ENCODE measurements around the gene ABCG1. TPM values are rescaled to one million over a fixed set of nuclear protein-coding genes. Genes with fewer than 3 reads are reported as not detected.
"Not testable (repeated sequence)": the region's sequence is repeated elsewhere in the genome, so short reads cannot be mapped to it uniquely, and the experiment has no call there.

Gene ABCG1
- total and polyA plus RNA-seq, 7 donors, result 6.0 to 19.3 (median 11.6) TPM

DNA sequence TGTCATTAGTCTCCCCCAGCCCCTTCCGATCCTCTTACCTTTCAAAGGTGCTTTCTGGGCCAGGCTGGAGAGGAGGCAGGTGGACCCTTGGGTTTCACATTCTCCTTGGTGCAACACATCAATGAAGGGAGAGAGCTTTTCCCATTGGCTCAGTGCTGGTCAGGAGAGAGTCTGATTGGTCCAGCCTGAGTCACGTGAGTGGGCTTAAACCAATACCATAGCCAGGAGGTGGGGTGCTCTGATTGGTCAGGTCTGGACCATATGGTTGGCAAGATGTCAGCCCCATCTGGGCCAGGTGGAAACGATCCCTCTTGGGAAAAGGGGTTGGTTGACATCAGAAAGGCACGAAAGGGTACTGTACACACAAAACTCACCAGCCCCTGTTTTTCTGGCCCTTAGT lies 44.8 kb upstream of the ABCG1 start:
- TF ChIP-seq EP300 (IDR thresholded peaks at IDR 0.05), result no peak
- no peak for TF ChIP-seq POLR2AphosphoS5 (IDR thresholded peaks at IDR 0.05)
- TF ChIP-seq, protein P1, sequence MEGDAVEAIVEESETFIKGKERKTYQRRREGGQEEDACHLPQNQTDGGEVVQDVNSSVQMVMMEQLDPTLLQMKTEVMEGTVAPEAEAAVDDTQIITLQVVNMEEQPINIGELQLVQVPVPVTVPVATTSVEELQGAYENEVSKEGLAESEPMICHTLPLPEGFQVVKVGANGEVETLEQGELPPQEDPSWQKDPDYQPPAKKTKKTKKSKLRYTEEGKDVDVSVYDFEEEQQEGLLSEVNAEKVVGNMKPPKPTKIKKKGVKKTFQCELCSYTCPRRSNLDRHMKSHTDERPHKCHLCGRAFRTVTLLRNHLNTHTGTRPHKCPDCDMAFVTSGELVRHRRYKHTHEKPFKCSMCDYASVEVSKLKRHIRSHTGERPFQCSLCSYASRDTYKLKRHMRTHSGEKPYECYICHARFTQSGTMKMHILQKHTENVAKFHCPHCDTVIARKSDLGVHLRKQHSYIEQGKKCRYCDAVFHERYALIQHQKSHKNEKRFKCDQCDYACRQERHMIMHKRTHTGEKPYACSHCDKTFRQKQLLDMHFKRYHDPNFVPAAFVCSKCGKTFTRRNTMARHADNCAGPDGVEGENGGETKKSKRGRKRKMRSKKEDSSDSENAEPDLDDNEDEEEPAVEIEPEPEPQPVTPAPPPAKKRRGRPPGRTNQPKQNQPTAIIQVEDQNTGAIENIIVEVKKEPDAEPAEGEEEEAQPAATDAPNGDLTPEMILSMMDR (IDR thresholded peaks at IDR 0.05), result no peak
- Histone ChIP-seq H3K27me3 (no peaks in the 10 kb centered on the region), H3K9me3 (no peaks in the 10 kb centered on the region), H3K4me1 (peaks cover 0 to 14% (median 8%) of the 10 kb centered on the region in 4 donors), H3K4me3 (no peak overlapping the region), H3K27ac (no peak overlapping the region), H3K36me3 (no peaks in the 10 kb centered on the region)
- WGBS, 2 donors, result 92 to 93% methylated on average over 4 of the region's 4 CpGs
- DNase-seq, result no peak
- intact Hi-C loops (cut with DNase I), result no loop called here

DNA sequence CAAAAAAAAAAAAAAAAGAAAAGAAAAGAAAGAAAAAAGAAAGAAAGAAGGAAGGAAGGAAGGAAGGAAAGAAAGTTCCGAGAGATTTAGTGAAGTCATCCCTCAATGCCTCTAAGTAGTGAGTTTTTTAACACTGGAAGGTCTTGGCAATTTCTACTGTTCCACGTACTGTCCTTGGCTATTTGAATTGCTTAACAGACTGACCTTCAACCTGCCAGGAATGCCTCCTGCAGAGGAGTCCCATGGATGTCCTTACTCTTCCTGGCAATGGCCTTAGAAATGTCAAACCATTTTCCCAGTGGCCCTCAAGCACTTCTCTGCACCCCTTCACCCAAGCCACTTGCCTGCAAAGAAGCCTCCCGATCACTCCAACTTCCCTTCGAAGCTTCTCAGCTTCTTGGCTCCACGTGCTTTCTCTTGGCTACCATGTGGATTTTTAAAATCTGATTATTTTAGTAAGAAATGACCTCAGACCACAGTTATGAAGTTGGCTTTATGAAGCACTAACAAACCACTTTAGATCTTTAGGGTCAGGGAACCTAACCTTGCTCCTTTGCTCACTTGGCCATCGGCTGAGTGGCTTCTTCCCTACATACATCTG lies 43.7 kb upstream of the ABCG1 start:
- Histone ChIP-seq H3K36me3 (no peaks in the 10 kb centered on the region), H3K4me1 (peaks cover 0 to 14% (median 8%) of the 10 kb centered on the region in 4 donors), H3K4me3 (no peak overlapping the region), H3K27me3 (no peaks in the 10 kb centered on the region), H3K9me3 (no peaks in the 10 kb centered on the region), H3K27ac (no peak overlapping the region)
- DNase-seq, result no peak
- WGBS, 2 donors, result 86 to 91% methylated on average over 6 of the region's 6 CpGs
- TF ChIP-seq POLR2A (IDR thresholded peaks at IDR 0.05) (no peak), POLR2AphosphoS5 (IDR thresholded peaks at IDR 0.05) (no peak), EP300 (IDR thresholded peaks at IDR 0.05) (no peak)
- TF ChIP-seq, protein P1 (IDR thresholded peaks at IDR 0.05), result no peak
- intact Hi-C loops (cut with DNase I), result no loop called here

DNA sequence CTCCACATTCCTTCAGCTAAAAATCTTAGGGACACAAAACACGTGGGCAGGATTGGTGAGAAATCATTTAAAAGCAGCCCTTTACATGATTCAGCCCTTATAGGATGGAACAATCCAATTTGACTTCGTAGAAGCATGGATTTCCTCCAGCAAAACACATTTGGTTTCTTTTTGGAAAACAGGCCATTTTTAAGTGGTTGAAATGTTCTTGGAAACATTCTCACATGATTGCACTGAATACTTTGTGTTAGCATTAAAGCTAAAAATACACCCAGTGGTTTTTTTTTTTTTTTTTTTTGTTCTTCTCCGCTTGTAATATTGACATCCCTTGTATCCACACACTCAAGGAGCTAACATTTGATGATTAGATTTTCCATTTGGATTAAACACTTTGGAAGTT lies 42.1 kb upstream of the ABCG1 start:
- H3K27ac ChIP-seq, result peak overlapping the region in 2 of 4 donors; percentile 52 to 54
- H3K36me3 ChIP-seq, result no peaks in the 10 kb centered on the region
- no peak for TF ChIP-seq EP300 (IDR thresholded peaks at IDR 0.05)
- no peak for TF ChIP-seq POLR2A (IDR thresholded peaks at IDR 0.05)
- TF ChIP-seq, protein P1 (IDR thresholded peaks at IDR 0.05), result no peak
- peak in 2 of 4 donors; percentile 23 to 47 for TF ChIP-seq POLR2AphosphoS5 (IDR thresholded peaks at IDR 0.05)
- 70 to 83% methylated on average over 3 of the region's 3 CpGs for WGBS, 2 donors
- no peaks in the 10 kb centered on the region for H3K9me3 ChIP-seq
- no peaks in the 10 kb centered on the region for H3K27me3 ChIP-seq
- H3K4me3 ChIP-seq, result no peak overlapping the region
- peaks cover 0 to 14% (median 8%) of the 10 kb centered on the region in 4 donors for H3K4me1 ChIP-seq
- intact Hi-C loops (cut with DNase I), result no loop called here
- no peak for DNase-seq

DNA sequence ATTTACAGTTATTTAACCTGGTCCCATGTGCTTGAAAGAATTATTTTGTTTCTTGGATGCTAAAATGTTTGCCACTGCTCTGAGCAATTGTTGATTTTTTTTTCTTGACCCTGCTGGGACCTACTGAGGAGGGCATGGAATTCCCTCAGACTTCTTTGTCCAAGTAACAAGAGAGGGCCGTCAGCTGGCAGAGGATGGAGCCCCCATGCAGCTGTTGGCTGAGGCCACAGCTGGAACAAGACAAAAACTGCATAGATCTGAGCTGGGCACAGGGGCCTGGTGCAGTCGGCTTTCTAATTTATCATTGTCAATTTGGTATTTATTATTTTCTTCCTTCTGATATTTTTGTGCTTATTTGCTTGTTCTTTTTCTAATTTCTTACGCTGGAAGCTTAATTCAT lies 39.6 kb upstream of the ABCG1 start:
- Histone ChIP-seq H3K27ac (no peak overlapping the region), H3K9me3 (no peaks in the 10 kb centered on the region), H3K4me3 (no peak overlapping the region), H3K4me1 (peaks cover 0 to 23% (median 8%) of the 10 kb centered on the region in 4 donors), H3K36me3 (no peaks in the 10 kb centered on the region), H3K27me3 (no peaks in the 10 kb centered on the region)
- 87 to 89% methylated on average over 3 of the region's 3 CpGs for WGBS, 2 donors
- TF ChIP-seq POLR2AphosphoS5 (IDR thresholded peaks at IDR 0.05) (no peak), POLR2A (IDR thresholded peaks at IDR 0.05) (no peak), EP300 (IDR thresholded peaks at IDR 0.05) (no peak)
- TF ChIP-seq, protein P1 (IDR thresholded peaks at IDR 0.05), result no peak
- DNase-seq, result no peak
- intact Hi-C loops (cut with DNase I), result no loop called here

DNA sequence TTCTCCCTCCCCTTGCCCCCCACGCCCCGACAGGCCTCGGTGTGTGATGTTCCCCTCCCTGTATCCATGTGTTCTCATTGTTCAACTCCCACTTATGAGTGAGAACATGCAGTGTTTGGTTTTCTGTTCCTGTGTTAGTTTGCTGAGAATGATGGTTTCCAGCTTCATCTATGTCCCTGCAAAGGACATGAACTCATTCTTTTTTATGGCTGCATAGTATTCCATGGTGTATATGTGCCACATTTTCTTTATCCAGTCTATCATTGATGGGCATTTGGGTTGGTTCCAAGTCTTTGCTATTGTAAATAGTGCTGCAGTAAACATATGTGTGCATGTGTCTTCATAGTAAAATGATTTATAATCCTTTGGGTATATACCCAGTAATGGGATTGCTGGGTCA lies 38.9 kb upstream of the ABCG1 start:
- 92 to 95% methylated on average over 3 of the region's 3 CpGs for WGBS, 2 donors
- H3K27me3 ChIP-seq; intact Hi-C loops (cut with DNase I); H3K4me3 ChIP-seq; H3K9me3 ChIP-seq; DNase-seq; H3K36me3 ChIP-seq; H3K27ac ChIP-seq: not testable (repeated sequence)
- H3K4me1 ChIP-seq, result peaks cover 0 to 23% (median 8%) of the 10 kb centered on the region in 4 donors
